ENCODE results near the gene ZNF462.

The ZNF462 gene

GRCh38 chr9:107029146-107029545, 166.2 kb downstream of the ZNF462 start:
- Histone ChIP-seq H3K4me3 (ENCODE audit: low read depth in 1 of 2, low read length in 1 of 2) (no peak overlapping the region), H3K27ac (no peak overlapping the region), H3K27me3 (no peaks in the 10 kb centered on the region), H3K4me1 (ENCODE audit: control insufficient read depth in 1 of 2, insufficient read depth in 1 of 2, low read depth in 1 of 2, low read length in 1 of 2) (no peaks in the 10 kb centered on the region), H3K36me3 (no peaks in the 10 kb centered on the region), H3K9me3 (peaks cover 7% of the 10 kb centered on the region)
- no peak for TF ChIP-seq CTCF (IDR thresholded peaks at IDR 0.05)

DNA sequence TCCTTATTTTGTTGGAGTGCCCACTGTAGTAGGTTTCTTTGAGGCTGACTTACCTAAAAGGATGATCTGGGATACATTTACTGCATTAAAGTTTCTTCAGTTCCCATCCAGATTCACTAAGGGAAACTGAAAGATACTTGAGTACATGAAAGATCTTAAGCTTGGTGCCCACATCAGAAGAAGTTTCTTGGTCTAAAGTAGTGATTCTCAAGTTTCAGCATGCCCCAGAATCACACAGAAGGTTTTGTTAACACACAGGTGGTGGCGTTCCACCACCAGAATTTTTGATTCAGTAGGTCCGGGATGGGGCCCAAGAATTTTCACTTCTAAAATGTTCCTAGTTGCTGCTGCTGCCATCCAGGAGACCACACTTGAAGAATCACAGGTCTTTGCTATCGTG, 171.0 kb downstream of the ZNF462 start:
- no peaks in the 10 kb centered on the region for H3K9me3 ChIP-seq
- H3K4me3 ChIP-seq (ENCODE audit: low read depth in 1 of 2, low read length in 1 of 2), result no peak overlapping the region
- H3K27me3 ChIP-seq, result no peaks in the 10 kb centered on the region
- no peaks in the 10 kb centered on the region for H3K36me3 ChIP-seq
- no peak overlapping the region for H3K27ac ChIP-seq
- H3K4me1 ChIP-seq (ENCODE audit: control insufficient read depth in 1 of 2, insufficient read depth in 1 of 2, low read depth in 1 of 2, low read length in 1 of 2), result no peaks in the 10 kb centered on the region
- no peak for TF ChIP-seq CTCF (IDR thresholded peaks at IDR 0.05)

GRCh38 chr9:107034831-107035230, 171.9 kb downstream of the ZNF462 start:
- Histone ChIP-seq H3K27me3 (no peaks in the 10 kb centered on the region), H3K27ac (no peak overlapping the region), H3K4me3 (ENCODE audit: low read depth in 1 of 2, low read length in 1 of 2) (no peak overlapping the region), H3K4me1 (ENCODE audit: control insufficient read depth in 1 of 2, insufficient read depth in 1 of 2, low read depth in 1 of 2, low read length in 1 of 2) (no peaks in the 10 kb centered on the region), H3K9me3 (no peaks in the 10 kb centered on the region), H3K36me3 (no peaks in the 10 kb centered on the region)
- TF ChIP-seq CTCF (IDR thresholded peaks at IDR 0.05), result no peak

DNA sequence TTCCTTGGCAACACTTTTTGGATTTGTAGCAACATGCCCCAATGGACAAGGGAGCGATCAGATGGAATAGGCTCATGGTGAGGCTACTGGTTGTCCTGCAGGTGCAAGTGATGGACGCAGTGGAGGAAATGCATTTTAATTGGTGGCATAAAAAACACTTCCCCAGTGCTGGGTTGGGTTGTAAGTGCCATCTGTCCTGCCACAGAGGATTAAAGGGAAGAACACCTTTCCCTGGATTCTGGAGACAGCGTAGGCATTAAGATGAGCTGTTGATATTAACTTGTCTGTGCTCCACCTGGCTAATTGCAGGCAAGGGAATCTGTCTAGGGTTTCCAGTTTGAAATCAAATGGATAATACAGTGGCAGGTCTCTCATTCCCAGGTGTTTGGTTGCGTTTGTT, 173.4 kb downstream of the ZNF462 start:
- no peaks in the 10 kb centered on the region for H3K36me3 ChIP-seq
- no peak overlapping the region for H3K4me3 ChIP-seq (ENCODE audit: low read depth in 1 of 2, low read length in 1 of 2)
- no peak overlapping the region for H3K27ac ChIP-seq
- no peaks in the 10 kb centered on the region for H3K27me3 ChIP-seq
- H3K4me1 ChIP-seq (ENCODE audit: control insufficient read depth in 1 of 2, insufficient read depth in 1 of 2, low read depth in 1 of 2, low read length in 1 of 2), result no peaks in the 10 kb centered on the region
- no peak for TF ChIP-seq CTCF (IDR thresholded peaks at IDR 0.05)
- H3K9me3 ChIP-seq, result no peaks in the 10 kb centered on the region

- Histone ChIP-seq H3K9me3 (no peaks in the 10 kb centered on the region), H3K27me3 (no peaks in the 10 kb centered on the region), H3K36me3 (no peaks in the 10 kb centered on the region), H3K4me1 (ENCODE audit: control insufficient read depth in 1 of 2, insufficient read depth in 1 of 2, low read depth in 1 of 2, low read length in 1 of 2) (no peaks in the 10 kb centered on the region), H3K4me3 (ENCODE audit: low read depth in 1 of 2, low read length in 1 of 2) (no peak overlapping the region), H3K27ac (no peak overlapping the region)
- TF ChIP-seq CTCF (IDR thresholded peaks at IDR 0.05), result no peak
Measured at GRCh38 chr9:107039542-107039941, 176.6 kb downstream of the ZNF462 start.

DNA sequence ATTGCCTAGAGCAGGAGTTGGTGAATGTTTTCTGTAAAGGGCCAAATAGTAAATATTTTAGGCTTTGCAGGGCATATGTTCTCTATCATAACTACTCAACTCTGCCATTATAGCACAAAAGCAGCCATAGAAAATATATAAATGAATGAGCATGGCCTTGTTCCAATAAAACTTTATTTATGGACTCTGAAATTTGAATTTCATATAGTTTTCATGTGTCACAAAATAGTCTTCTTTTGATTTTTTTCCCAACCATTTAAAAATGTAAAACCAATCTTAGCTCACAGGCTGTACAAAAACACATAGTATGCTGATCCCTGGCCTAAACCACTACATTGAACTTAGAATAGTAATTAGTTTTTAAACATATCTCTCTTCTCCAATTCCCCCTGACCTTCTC, 179.6 kb downstream of the ZNF462 start:
- no peak for TF ChIP-seq CTCF (IDR thresholded peaks at IDR 0.05)
- Histone ChIP-seq H3K27me3 (no peaks in the 10 kb centered on the region), H3K4me3 (ENCODE audit: low read depth in 1 of 2, low read length in 1 of 2) (no peak overlapping the region), H3K27ac (no peak overlapping the region), H3K36me3 (no peaks in the 10 kb centered on the region), H3K9me3 (no peaks in the 10 kb centered on the region), H3K4me1 (ENCODE audit: control insufficient read depth in 1 of 2, insufficient read depth in 1 of 2, low read depth in 1 of 2, low read length in 1 of 2) (no peaks in the 10 kb centered on the region)
